Immature natural killer cell (primary cell): ENCODE data around the gene PIGL. TPM values are rescaled to one million over a fixed set of nuclear protein-coding genes. Genes with fewer than 3 reads are reported as not detected.

Experiments
- DNase-seq, 3 donors: peaks; one replicate each; pipeline ENCODE4 v3.0.0; 2022; ENCODE audit warnings: mixed read lengths in 1 of 3
- H3K27ac Mint-ChIP-seq, 6 donors: one replicate each; pipeline ENCODE4 v1.8.0; 2020; ENCODE audit warnings: mixed read lengths in 6 of 6, mild to moderate bottlenecking in 5 of 6, inconsistent platforms in 4 of 6, moderate library complexity in 3 of 6
- H3K27me3 Mint-ChIP-seq, 3 donors: one replicate each; pipeline ENCODE4 v1.8.0; 2020 to 2021; ENCODE audit warnings: low read depth in 3 of 3, mild to moderate bottlenecking in 3 of 3, mixed read lengths in 3 of 3, moderate library complexity in 3 of 3, inconsistent platforms in 1 of 3
- H3K36me3 Mint-ChIP-seq, 3 donors: one replicate each; pipeline ENCODE4 v1.8.0; 2020; ENCODE audit warnings: mixed read lengths in 3 of 3, inconsistent platforms in 2 of 3, mild to moderate bottlenecking in 2 of 3
- H3K4me1 Mint-ChIP-seq, 2 donors: one replicate each; pipeline ENCODE4 v1.8.0; 2020; ENCODE audit warnings: inconsistent platforms in 2 of 2, mild to moderate bottlenecking in 2 of 2, mixed read lengths in 2 of 2, moderate library complexity in 1 of 2
- H3K4me3 Mint-ChIP-seq, 5 donors: one replicate each; pipeline ENCODE4 v1.8.0; 2020; ENCODE audit warnings: mild to moderate bottlenecking in 5 of 5, mixed read lengths in 5 of 5, inconsistent platforms in 3 of 5, moderate library complexity in 3 of 5
- H3K9me3 Mint-ChIP-seq, 6 donors: one replicate each; pipeline ENCODE4 v1.8.0; 2020; ENCODE audit warnings: mild to moderate bottlenecking in 6 of 6, mixed read lengths in 6 of 6, inconsistent platforms in 4 of 6, moderate library complexity in 3 of 6
- polyA plus RNA-seq, 3 donors: library from polyadenylated mRNA; unstranded; fragments of 300-500 nt; fragmentation: Illumina TruSeq; gene quantifications; one replicate each; pipeline ENCODE4 v1.2.3, GENCODE V29; 2021

The PIGL gene
- polyA plus RNA-seq, 3 donors from 2014 or later: 4.1 to 12.4 (median 4.4) TPM

DNA sequence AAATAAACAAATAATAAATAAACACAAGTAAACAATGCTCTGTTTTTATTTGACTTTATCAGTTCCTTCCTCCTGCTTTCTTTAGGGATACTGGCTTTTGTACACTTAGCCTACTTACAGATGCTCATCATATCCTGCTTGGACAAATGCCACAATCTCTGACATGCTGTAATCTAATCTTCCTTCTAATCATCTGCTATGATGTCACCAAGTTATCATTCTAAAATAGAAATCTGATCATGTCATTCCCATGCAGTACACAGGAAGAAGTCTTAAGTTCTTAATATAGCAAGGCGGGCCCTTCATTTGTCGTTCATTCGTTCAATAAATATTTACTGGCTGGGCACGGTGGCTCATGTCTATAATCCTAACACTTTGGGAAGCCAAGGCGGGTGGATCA, 154.7 kb downstream of the PIGL start:
- no peak overlapping the region for H3K4me3 Mint-ChIP-seq
- no peak for DNase-seq
- no peaks in the 10 kb centered on the region for H3K9me3 Mint-ChIP-seq
- H3K27me3 Mint-ChIP-seq: peaks cover 0 to 3% (median 2%) of the 10 kb centered on the region in 3 donors
- no peak overlapping the region for H3K27ac Mint-ChIP-seq
- H3K36me3 Mint-ChIP-seq: no peaks in the 10 kb centered on the region
- no peaks in the 10 kb centered on the region for H3K4me1 Mint-ChIP-seq

DNA sequence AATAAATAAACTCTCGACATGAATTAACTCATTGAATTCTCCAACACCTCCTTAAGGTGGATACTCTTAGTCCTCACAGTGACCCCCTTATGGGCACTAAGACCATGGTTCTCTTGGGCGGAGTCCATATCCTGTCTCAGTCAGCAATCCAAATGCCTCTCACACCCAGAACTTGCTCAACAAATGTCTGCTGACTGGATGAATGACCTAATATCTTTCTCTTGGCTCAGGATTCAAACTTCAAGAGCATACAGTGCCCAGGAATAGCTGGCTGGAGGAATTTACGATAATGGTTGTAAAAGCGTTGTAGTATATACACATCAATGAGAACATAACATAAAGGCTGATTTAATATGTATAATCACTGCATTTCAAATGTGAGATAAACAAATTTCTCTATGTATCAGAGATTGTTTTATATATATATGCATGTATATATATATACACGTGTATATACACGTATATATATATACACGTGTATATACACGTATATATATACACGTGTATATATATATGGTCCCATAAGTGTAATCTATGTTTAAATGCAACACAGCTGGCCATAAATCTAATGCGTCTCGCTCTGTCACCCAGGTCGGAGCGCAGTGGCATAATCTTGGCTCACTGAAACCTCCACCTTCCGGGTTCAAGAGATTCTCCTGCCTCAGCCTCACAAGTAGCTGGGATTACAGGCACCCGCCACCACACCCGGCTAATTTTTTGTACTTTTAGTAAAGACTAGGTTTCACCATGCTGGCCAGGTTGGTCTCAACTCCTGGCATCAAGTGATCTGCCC, 157.3 kb downstream of the PIGL start:
- no peak for DNase-seq
- H3K27me3 Mint-ChIP-seq: peaks cover 0 to 3% (median 2%) of the 10 kb centered on the region in 3 donors
- no peak overlapping the region for H3K27ac Mint-ChIP-seq
- no peaks in the 10 kb centered on the region for H3K9me3 Mint-ChIP-seq
- H3K36me3 Mint-ChIP-seq: no peaks in the 10 kb centered on the region
- H3K4me3 Mint-ChIP-seq: no peak overlapping the region
- no peaks in the 10 kb centered on the region for H3K4me1 Mint-ChIP-seq

Other genes starting within 250 kb of the PIGL start
- gene ZSWIM7, start 217.5 kb upstream of the PIGL start, polyA plus RNA-seq: 10 to 100 TPM; 47.0 to 67.8 (median 67.6) TPM
- 10 to 100 TPM; 37.1 to 64.6 (median 38.1) TPM for gene TTC19, start 217.4 kb upstream of the PIGL start, polyA plus RNA-seq
- 100 to 1,000 TPM in 1 of 3 donors, 10 to 100 TPM in 2; 18.8 to 192 (median 35.0) TPM for gene NCOR1, start 1.7 kb upstream of the PIGL start, polyA plus RNA-seq
- 10 to 100 TPM; 14.2 to 28.1 (median 23.1) TPM for gene CENPV, start 136.3 kb downstream of the PIGL start, polyA plus RNA-seq
- gene UBB, start 163.9 kb downstream of the PIGL start, polyA plus RNA-seq: 1,000 to 10,000 TPM; 3,354 to 4,873 (median 3,832) TPM
- 100 to 1,000 TPM; 151 to 206 (median 202) TPM for gene TRPV2, start 198.4 kb downstream of the PIGL start, polyA plus RNA-seq